GM21381 (cell line): ENCODE data around the gene HYAL3.

Experiments
- ATAC-seq: cut with Tn5 transposase; IDR thresholded peaks from one replicate; pipeline ENCODE4 v1.9.1; 2021; ENCODE audit warnings: mild to moderate bottlenecking, moderate library complexity; ENCODE audit not compliant: unreplicated experiment

Gene HYAL3

GRCh38 chr3:50330330-50330729 lies 31.1 kb upstream of the HYAL3 start:
- ATAC-seq, result no peak

GRCh38 chr3:50327943-50328691 lies 28.9 kb upstream of the HYAL3 start, which contains the start of gene TUSC2:
Gene TUSC2 (minus strand): TSS chr3:50328223. CDS start chr3:50328099, 124 bp downstream.
- ATAC-seq, result peak; percentile 78

- no peak for ATAC-seq
Measured at GRCh38 chr3:50327129-50327528, 27.9 kb upstream of the HYAL3 start.

GRCh38 chr3:50326182-50326541 lies 27.0 kb upstream of the HYAL3 start:
- ATAC-seq, result no peak

GRCh38 chr3:50325497-50326181 lies 26.4 kb upstream of the HYAL3 start:
- no peak for ATAC-seq

- no peak for ATAC-seq
Measured at GRCh38 chr3:50325113-50325480, 25.9 kb upstream of the HYAL3 start.

GRCh38 chr3:50324351-50325112 lies 25.3 kb upstream of the HYAL3 start:
- no peak for ATAC-seq

- ATAC-seq, result no peak
Measured at GRCh38 chr3:50323614-50324199, 24.5 kb upstream of the HYAL3 start.

- ATAC-seq, result no peak
Measured at GRCh38 chr3:50323092-50323600, 23.9 kb upstream of the HYAL3 start.

- no peak for ATAC-seq
Measured at GRCh38 chr3:50322386-50323091, 23.3 kb upstream of the HYAL3 start, which contains the start of gene HYAL2. Gene HYAL2 (minus strand): TSS chr3:50322745. CDS start chr3:50320489, 2,256 bp downstream.

GRCh38 chr3:50322115-50322385 lies 22.8 kb upstream of the HYAL3 start:
- ATAC-seq, result no peak

GRCh38 chr3:50321336-50322114 lies 22.3 kb upstream of the HYAL3 start:
- peak; percentile 75 for ATAC-seq

- peak; percentile 46 for ATAC-seq
Measured at GRCh38 chr3:50320853-50321335, 21.7 kb upstream of the HYAL3 start.

- no peak for ATAC-seq
Measured at GRCh38 chr3:50319894-50320625, 20.9 kb upstream of the HYAL3 start.

GRCh38 chr3:50319181-50319893 lies 20.1 kb upstream of the HYAL3 start:
- ATAC-seq, result no peak

- no peak for ATAC-seq
Measured at GRCh38 chr3:50318615-50319014, 19.4 kb upstream of the HYAL3 start.

GRCh38 chr3:50318163-50318562 lies 19.0 kb upstream of the HYAL3 start:
- ATAC-seq, result no peak

GRCh38 chr3:50317300-50317699 lies 18.1 kb upstream of the HYAL3 start:
- no peak for ATAC-seq
